SK-N-SH (cell line): ENCODE data around the gene RADIL. TPM values are rescaled to one million over a fixed set of nuclear protein-coding genes. Genes with fewer than 3 reads are reported as not detected.

Experiments used
- CTCF ChIA-PET: fragments of 300-600, 350-600 bp; formaldehyde crosslinking; extraction: SDS; loops from one replicate; lab custom pipeline; 2021; lab: Yijun Ruan, JAX
- POLR2A ChIA-PET: fragments of 350-600 bp; sonication (Branson Sonifier 250); formaldehyde crosslinking; extraction: SDS; loops from one replicate; lab custom pipeline; 2020; ENCODE audit warnings: antibody characterized with exemption, inconsistent platforms; lab: Yijun Ruan, JAX
- DNase-seq: peaks from one replicate; pipeline ENCODE4 v3.0.0; 2012
- H2AFZ ChIP-seq: fragments of 200-600 bp; sonication (generic); 2 replicates; pipeline ENCODE4 v1.8.1; 2016; ENCODE audit warnings: antibody characterized with exemption, mild to moderate bottlenecking, low read depth
- H3F3A ChIP-seq: fragments of 200-600 bp; sonication (generic); replicated peaks from 2 replicates; pipeline ENCODE3; 2016; ENCODE audit warnings: antibody characterized with exemption, mild to moderate bottlenecking; ENCODE audit not compliant: insufficient read depth
- H3K27ac ChIP-seq, 2 experiments: fragments of 200-500 bp in 1 of 2; fragments of 200-600 bp in 1 of 2; sonication (Bioruptor generic) in 1 of 2; sonication (generic), shearing (Covaris generic) in 1 of 2; 2 replicates each; pipeline versions ENCODE4 v1.5.1 to v1.6.1; 2014 to 2016; ENCODE audit warnings: low read depth in 2 of 2, inconsistent platforms in 1 of 2, low read length in 1 of 2, mild to moderate bottlenecking in 1 of 2, mixed read lengths in 1 of 2
- H3K27me3 ChIP-seq: fragments of 200-600 bp; sonication (generic), shearing (Covaris generic); 2 replicates; pipeline ENCODE4 v1.6.1; 2016; ENCODE audit warnings: mixed run types; ENCODE audit not compliant: insufficient read depth
- H3K36me3 ChIP-seq, 2 experiments: fragments of 200-500 bp in 1 of 2; fragments of 200-600 bp in 1 of 2; sonication (Bioruptor generic) in 1 of 2; sonication (generic) in 1 of 2; replicated peaks in 1 of 2; 2 replicates each; pipeline versions ENCODE3 to v1.5.1; 2014 to 2016; ENCODE audit warnings: low read length in 1 of 2, mild to moderate bottlenecking in 1 of 2; ENCODE audit not compliant: insufficient read depth in 2 of 2, control insufficient read depth in 1 of 2
- H3K4me1 ChIP-seq, 2 experiments: fragments of 200-500 bp in 1 of 2; fragments of 200-600 bp in 1 of 2; sonication (Bioruptor generic) in 1 of 2; sonication (generic), shearing (Covaris generic) in 1 of 2; 2 replicates each; pipeline versions ENCODE4 v1.5.1 to v1.6.1; 2014 to 2016; ENCODE audit warnings: low read depth in 1 of 2, low read length in 1 of 2, mixed run types in 1 of 2; ENCODE audit not compliant: insufficient read depth in 2 of 2, control insufficient read depth in 1 of 2
- H3K4me2 ChIP-seq: fragments of 200-600 bp; sonication (generic), shearing (Covaris generic); 2 replicates; pipeline ENCODE4 v1.6.1; 2017; ENCODE audit warnings: mixed run types
- H3K4me3 ChIP-seq, 2 experiments: fragments of 200-500 bp in 1 of 2; fragments of 200-600 bp in 1 of 2; sonication (Bioruptor generic) in 1 of 2; sonication (generic), shearing (Covaris generic) in 1 of 2; 2 replicates each; pipeline versions ENCODE4 v1.5.1 to v1.8.1; 2014 to 2016; ENCODE audit warnings: low read depth in 2 of 2, inconsistent platforms in 1 of 2, low read length in 1 of 2, mild to moderate bottlenecking in 1 of 2, mixed read lengths in 1 of 2, moderate library complexity in 1 of 2
- H3K79me2 ChIP-seq: fragments of 200-600 bp; sonication (generic); 2 replicates; pipeline ENCODE4 v1.8.1; 2017; ENCODE audit warnings: mild to moderate bottlenecking; ENCODE audit not compliant: insufficient read depth
- H3K9ac ChIP-seq: fragments of 200-600 bp; sonication (generic); 2 replicates; pipeline ENCODE4 v1.6.1; 2017; ENCODE audit warnings: mixed run types
- H3K9me2 ChIP-seq: fragments of 200-600 bp; sonication (generic); 2 replicates; pipeline ENCODE4 v1.6.1; 2017; ENCODE audit warnings: mixed run types
- H3K9me3 ChIP-seq: fragments of 200-600 bp; sonication (generic); 2 replicates; pipeline ENCODE4 v1.6.1; 2017; ENCODE audit warnings: mixed run types, mild to moderate bottlenecking, moderate library complexity
- H4K20me1 ChIP-seq: fragments of 200-600 bp; sonication (generic); 2 replicates; pipeline ENCODE4 v1.6.1; 2017; ENCODE audit warnings: mild to moderate bottlenecking, mixed run types; ENCODE audit not compliant: insufficient read depth
- CHD2 ChIP-seq: fragments of 150-350 bp; IDR thresholded peaks from 2 replicates; pipeline ENCODE4 v1.6.1; 2018; ENCODE audit warnings: low read length; ENCODE audit not compliant: partially characterized antibody
- ELF1 ChIP-seq: IDR thresholded peaks from 2 replicates; pipeline ENCODE4 v1.4.0; 2012
- FOXJ3 ChIP-seq: sonication (generic); formaldehyde crosslinking; IDR thresholded peaks from 2 replicates; pipeline ENCODE4 v1.5.1; 2020; ENCODE audit warnings: mild to moderate bottlenecking, missing genetic modification reagents
- FOXM1 ChIP-seq: IDR thresholded peaks from 2 replicates; pipeline ENCODE4 v1.4.0; 2012; ENCODE audit warnings: low read depth, mild to moderate bottlenecking
- JUND ChIP-seq: IDR thresholded peaks from 2 replicates; pipeline ENCODE4 v1.4.0; 2012
- MAX ChIP-seq: IDR thresholded peaks from 2 replicates; pipeline ENCODE4 v1.4.0; 2012; ENCODE audit warnings: low read depth
- MXI1 ChIP-seq: IDR thresholded peaks from 2 replicates; pipeline ENCODE4 v1.6.1; 2012; ENCODE audit warnings: mild to moderate bottlenecking, low read depth, low read length, improper control_type of control experiment
- RCOR1 ChIP-seq: fragments of 150-350 bp; IDR thresholded peaks from 2 replicates; pipeline ENCODE4 v1.6.1; 2017; ENCODE audit warnings: antibody characterized with exemption, low read length
- RFX5 ChIP-seq: IDR thresholded peaks from 2 replicates; pipeline ENCODE4 v1.6.1; 2012; ENCODE audit warnings: mild to moderate bottlenecking, improper control_type of control experiment, low read length
- RXRA ChIP-seq: IDR thresholded peaks from 2 replicates; pipeline ENCODE4 v1.4.0; 2012; ENCODE audit warnings: low read depth, mild to moderate bottlenecking, borderline replicate concordance
- TAF1 ChIP-seq: IDR thresholded peaks from 2 replicates; pipeline ENCODE4 v1.6.1; 2012; ENCODE audit warnings: low read depth, mild to moderate bottlenecking, low read length, moderate library complexity, borderline replicate concordance
- USF1 ChIP-seq: IDR thresholded peaks from 2 replicates; pipeline ENCODE4 v1.4.0; 2012; ENCODE audit warnings: low read depth, borderline replicate concordance
- ZBTB33 ChIP-seq: IDR thresholded peaks from 2 replicates; pipeline ENCODE4 v1.4.0; 2012; ENCODE audit warnings: low read depth, borderline replicate concordance
- WGBS: methylation state at CpG from one replicate; pipeline ENCODE4 v1.1.6; 2017; ENCODE audit warnings: low lambda C conversion rate; 5-methylcytosine and 5-hydroxymethylcytosine counted together
- polyA plus RNA-seq, 3 experiments: library from polyadenylated mRNA; depleted of rRNA; stranded (reverse); fragments of >200 nt; gene quantifications; 2 replicates each; pipeline ENCODE4 v1.2.3, GENCODE V29; 2012

RADIL gene
- polyA plus RNA-seq, 1 of the 3 experiments (the other 2 are of a cell fraction), result 4.3 TPM

- TF ChIP-seq RFX5 (no peak), ZBTB33 (no peak)
Measured at GRCh38 chr7:4819560-4820404, 63.7 kb downstream of the RADIL start (continued).

- no peaks in the 10 kb centered on the region for H3K9me2 ChIP-seq
- no peak overlapping the region for H3K9ac ChIP-seq
- no peaks in the 10 kb centered on the region for H3K4me1 ChIP-seq
- no peaks in the 10 kb centered on the region for H3K9me3 ChIP-seq
- no peak overlapping the region for H3K4me3 ChIP-seq
- CTCF ChIA-PET, result interaction anchor here (0.6 to 6.6 kb wide), 4 partner anchors 12 to 65 kb away, joined by 3 to 38 read pairs (median 22); partner anchors contain the start of gene RADIL
- no peaks in the 10 kb centered on the region for H3K27me3 ChIP-seq
- peak; percentile 41 for DNase-seq
- H4K20me1 ChIP-seq, result no peaks in the 10 kb centered on the region
- POLR2A ChIA-PET, result no interaction called here
- no peak overlapping the region for H2AFZ ChIP-seq
- no peaks in the 10 kb centered on the region for H3K36me3 ChIP-seq
- H3K4me2 ChIP-seq, result no peak overlapping the region
- 96% methylated on average over 17 of the region's 32 CpGs for WGBS
- no peak for TF ChIP-seq FOXJ3 (CRISPR knock-in tag)
- TF ChIP-seq ELF1, result no peak
- TF ChIP-seq FOXM1, result no peak
- no peak for TF ChIP-seq CHD2
- TF ChIP-seq MXI1, result no peak
- no peak for TF ChIP-seq MAX
- no peak for TF ChIP-seq USF1
- TF ChIP-seq RXRA, result no peak
- TF ChIP-seq TAF1, result no peak
- TF ChIP-seq JUND, result no peak
- TF ChIP-seq RCOR1, result no peak
- TF ChIP-seq, all 33 proteins: peak for 0
- Histone ChIP-seq H3K79me2 (no peaks in the 10 kb centered on the region), H3K27ac (no peak overlapping the region), H3F3A (no peaks in the 10 kb centered on the region)
Measured at GRCh38 chr7:4818000-4818794, 65.3 kb downstream of the RADIL start.
